Upper lobe of right lung (tissue), 1 donor: ENCODE measurements around the gene SON. TPM values are rescaled to one million over a fixed set of nuclear protein-coding genes. Genes with fewer than 3 reads are reported as not detected.
A peak's percentile ranks its signal among the peaks of the same experiment; 100 is the strongest.
"Not testable (repeated sequence)": the region's sequence is repeated elsewhere in the genome, so short reads cannot be mapped to it uniquely, and the experiment has no call there.

ENCODE experiments used
- ATAC-seq: fragments of 200-7000 bp; cut with Tn5 transposase; one replicate; pipeline ENCODE4 v1.9.1; 2020; ENCODE audit warnings: mild to moderate bottlenecking, moderate library complexity
- DNase-seq: peaks from one replicate; pipeline ENCODE4 v3.0.0-alpha.2; 2020
- H3K27ac ChIP-seq: fragments of 200-600 bp; one replicate; pipeline ENCODE4 v1.8.0; 2022
- H3K27me3 ChIP-seq: fragments of 200-600 bp; one replicate; pipeline ENCODE4 v1.8.0; 2022; ENCODE audit warnings: mild to moderate bottlenecking
- H3K36me3 ChIP-seq: fragments of 200-600 bp; one replicate; pipeline ENCODE4 v1.8.0; 2022
- H3K4me1 ChIP-seq: fragments of 200-600 bp; one replicate; pipeline ENCODE4 v1.8.0; 2022
- H3K4me3 ChIP-seq: fragments of 200-600 bp; one replicate; pipeline ENCODE4 v1.8.0; 2022; ENCODE audit warnings: mild to moderate bottlenecking
- H3K9me3 ChIP-seq: fragments of 200-600 bp; one replicate; pipeline ENCODE4 v1.8.0; 2022
- intact Hi-C: fragments of 100-400 bp; cut with DNase I; formaldehyde crosslinking; loops from one replicate; pipeline ENCODE4 v1.11.0; 2022
- total RNA-seq: library from RNA; stranded (reverse); fragmentation: NEBNext Ultra II Directional; extraction: Animal tissue kit (Norgen Biotek cat#: 25700); gene quantifications from one replicate; pipeline ENCODE4 v1.2.1, GENCODE V29; 2021
- TF ChIP-seq, protein P1 (sequence below): fragments of 200-600 bp; IDR thresholded peaks from one replicate; pipeline ENCODE4 v1.8.0; 2022; ENCODE audit warnings: antibody characterized with exemption
- donor health status: DM: no; HTN: yes; CAD: no; lungs with severe emphysema.

Gene SON
- total RNA-seq, 1 donor from 2014 or later: 320 TPM

DNA sequence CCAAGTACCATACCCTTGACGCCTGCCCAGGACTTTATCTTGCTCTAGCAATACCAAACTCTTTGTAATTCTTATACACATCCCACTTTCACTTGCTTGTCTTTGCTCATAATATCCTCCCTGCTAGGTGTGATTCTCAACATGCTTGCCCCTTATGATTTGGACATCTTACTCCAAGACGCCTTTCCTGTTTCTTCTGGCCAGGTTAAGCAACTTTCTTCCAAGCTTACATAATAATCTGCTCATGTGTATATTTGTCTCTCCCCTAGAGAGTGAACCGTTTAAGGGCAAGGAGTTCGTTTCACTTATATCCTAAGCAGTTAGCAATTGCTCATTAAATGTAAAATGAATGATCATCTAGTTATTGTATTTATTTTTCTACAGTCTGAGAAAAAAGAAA lies 76.9 kb downstream of the SON start:
- Histone ChIP-seq H3K9me3 (no peaks in the 10 kb centered on the region), H3K27ac (no peak overlapping the region), H3K36me3 (peaks cover 55% of the 10 kb centered on the region), H3K4me3 (no peak overlapping the region), H3K4me1 (no peaks in the 10 kb centered on the region), H3K27me3 (no peaks in the 10 kb centered on the region)
- DNase-seq (no peak), ATAC-seq (peak; percentile 29)
- TF ChIP-seq, protein P1, sequence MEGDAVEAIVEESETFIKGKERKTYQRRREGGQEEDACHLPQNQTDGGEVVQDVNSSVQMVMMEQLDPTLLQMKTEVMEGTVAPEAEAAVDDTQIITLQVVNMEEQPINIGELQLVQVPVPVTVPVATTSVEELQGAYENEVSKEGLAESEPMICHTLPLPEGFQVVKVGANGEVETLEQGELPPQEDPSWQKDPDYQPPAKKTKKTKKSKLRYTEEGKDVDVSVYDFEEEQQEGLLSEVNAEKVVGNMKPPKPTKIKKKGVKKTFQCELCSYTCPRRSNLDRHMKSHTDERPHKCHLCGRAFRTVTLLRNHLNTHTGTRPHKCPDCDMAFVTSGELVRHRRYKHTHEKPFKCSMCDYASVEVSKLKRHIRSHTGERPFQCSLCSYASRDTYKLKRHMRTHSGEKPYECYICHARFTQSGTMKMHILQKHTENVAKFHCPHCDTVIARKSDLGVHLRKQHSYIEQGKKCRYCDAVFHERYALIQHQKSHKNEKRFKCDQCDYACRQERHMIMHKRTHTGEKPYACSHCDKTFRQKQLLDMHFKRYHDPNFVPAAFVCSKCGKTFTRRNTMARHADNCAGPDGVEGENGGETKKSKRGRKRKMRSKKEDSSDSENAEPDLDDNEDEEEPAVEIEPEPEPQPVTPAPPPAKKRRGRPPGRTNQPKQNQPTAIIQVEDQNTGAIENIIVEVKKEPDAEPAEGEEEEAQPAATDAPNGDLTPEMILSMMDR: no peak
- intact Hi-C loops: no loop called here

DNA sequence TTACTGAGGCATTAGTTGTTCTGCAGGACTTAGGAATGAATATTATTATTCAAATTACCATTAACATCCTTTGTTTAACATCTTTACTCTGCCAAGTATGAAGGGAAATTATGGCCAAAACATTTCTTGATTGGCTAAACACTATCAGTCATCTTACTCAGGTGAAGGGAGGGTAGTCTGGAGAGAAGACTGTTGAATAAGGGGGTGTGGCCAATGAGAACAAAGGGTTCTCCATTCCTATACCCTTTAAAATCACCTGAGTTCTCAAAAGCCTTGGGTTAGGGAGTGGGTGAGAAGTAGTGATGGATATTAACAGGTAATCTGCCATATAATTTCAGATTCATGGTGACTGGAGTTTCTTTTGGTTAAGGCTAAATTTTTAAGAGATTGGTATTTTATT lies 79.4 kb downstream of the SON start:
- Histone ChIP-seq H3K27me3 (no peaks in the 10 kb centered on the region), H3K4me1 (no peaks in the 10 kb centered on the region), H3K9me3 (no peaks in the 10 kb centered on the region), H3K36me3 (peaks cover 51% of the 10 kb centered on the region), H3K27ac (no peak overlapping the region), H3K4me3 (no peak overlapping the region)
- intact Hi-C loops: no loop called here
- DNase-seq (no peak), ATAC-seq (no peak)
- TF ChIP-seq, protein P1: no peak

DNA sequence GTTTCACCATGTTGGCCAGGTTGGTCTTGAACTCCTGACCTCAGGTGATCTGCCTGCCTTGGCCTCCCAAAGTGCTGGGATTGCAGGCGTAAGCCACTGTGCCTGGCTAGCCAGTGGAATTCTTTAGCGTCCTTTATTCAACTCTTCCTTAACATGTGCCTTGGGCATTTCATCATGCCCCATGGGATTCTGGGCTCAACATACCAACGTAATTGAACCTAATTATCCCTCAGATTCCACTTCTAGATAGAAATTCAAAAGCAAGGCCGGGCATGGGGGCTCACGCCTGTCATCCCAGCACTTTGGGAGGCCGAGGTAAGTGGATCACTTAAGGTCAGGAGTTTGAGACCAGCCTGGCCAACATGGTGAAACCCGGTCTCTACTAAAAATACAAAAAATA lies 83.3 kb downstream of the SON start:
- H3K4me3 ChIP-seq, H3K27me3 ChIP-seq, H3K27ac ChIP-seq, DNase-seq, H3K9me3 ChIP-seq, H3K4me1 ChIP-seq, intact Hi-C loops, ATAC-seq: not testable (repeated sequence)
- peaks cover 46% of the 10 kb centered on the region for H3K36me3 ChIP-seq

Other genes with a start within 250 kb of the SON start
- gene IFNAR1, start 218.1 kb upstream of the SON start, total RNA-seq: 72.1 TPM
- gene IFNGR2, start 139.6 kb upstream of the SON start, total RNA-seq: 69.3 TPM
- gene TMEM50B, start 63.1 kb upstream of the SON start, total RNA-seq: 73.2 TPM
- gene DNAJC28, start 51.3 kb upstream of the SON start, total RNA-seq: 2.3 TPM
- gene GART, start 921 bp upstream of the SON start, total RNA-seq: 55.8 TPM
- 4.4 TPM for gene DONSON, start 45.6 kb downstream of the SON start, total RNA-seq
- gene CRYZL1, start 98.7 kb downstream of the SON start, total RNA-seq: 38.0 TPM
- 32.0 TPM for gene ITSN1, start 99.5 kb downstream of the SON start, total RNA-seq